GM12878 (cell line): Measurements from ENCODE around the gene MGLL. TPM values are rescaled to one million over a fixed set of nuclear protein-coding genes. Genes with fewer than 3 reads are reported as not detected.

ENCODE experiments used
- ATAC-seq: fragments of 200-7000 bp; cut with Tn5 transposase; 3 replicates; pipeline ENCODE4 v1.9.1; 2020; ENCODE audit warnings: mild to moderate bottlenecking, moderate library complexity
- BruUV-seq: library from RNA; stranded (reverse); fragments of 400-500 nt; replicated peaks from 2 replicates; lab custom pipeline; 2021; lab: Mats Ljungman, UMichigan
- CTCF ChIA-PET: fragments of 300-600 bp; sonication (Branson Sonifier 250); formaldehyde crosslinking; extraction: SDS; loops from one replicate; lab custom pipeline; 2021; ENCODE audit warnings: inconsistent platforms; lab: Yijun Ruan, JAX
- POLR2A ChIA-PET: fragments of 350-600 bp; formaldehyde crosslinking; extraction: SDS; loops from one replicate; lab custom pipeline; 2021; ENCODE audit warnings: inconsistent platforms; lab: Charles Lee
- RAD21 ChIA-PET: fragments of 300-600 bp; sonication (Branson Sonifier 250); formaldehyde crosslinking; loops from one replicate; lab custom pipeline; 2023; ENCODE audit warnings: antibody characterized with exemption; ENCODE audit not compliant: unreplicated experiment; lab: Charles Lee
- SMC1A ChIA-PET: fragments of 300-600 bp; sonication (Branson Sonifier 250); formaldehyde crosslinking; loops from one replicate; lab custom pipeline; 2023; ENCODE audit not compliant: unreplicated experiment, uncharacterized antibody; lab: Charles Lee
- DNase-seq: peaks from one replicate; pipeline ENCODE4 v3.0.0-alpha.2; 2011; ENCODE audit warnings: low read depth, low spot score
- FAIRE-seq: peaks from 3 replicates; lab custom pipeline; 2011; peaks lifted over from hg19 to GRCh38; lab: Jason Lieb, UNC
- H2AFZ ChIP-seq: 2 replicates; pipeline ENCODE4 v1.6.0; 2011; ENCODE audit warnings: low read depth, low read length, control low read depth; ENCODE audit not compliant: control insufficient read depth
- H3K27ac ChIP-seq: 2 replicates; pipeline ENCODE4 v1.5.1; 2011; ENCODE audit warnings: control low read depth; ENCODE audit not compliant: control insufficient read depth, insufficient read depth
- H3K27me3 ChIP-seq, 2 experiments: replicated peaks in 1 of 2; 2 replicates each; pipeline versions ENCODE4 v1.6.0 to v1.6.1; 2011; ENCODE audit warnings: low read length in 1 of 2; ENCODE audit not compliant: control insufficient read depth in 2 of 2, insufficient read depth in 2 of 2
- H3K36me3 ChIP-seq, 2 experiments: 2 replicates each; pipeline ENCODE4 v1.5.1; 2011; ENCODE audit warnings: low read length in 1 of 2; ENCODE audit not compliant: control insufficient read depth in 2 of 2, insufficient read depth in 2 of 2
- H3K4me1 ChIP-seq: 2 replicates; pipeline ENCODE4 v1.6.1; 2011; ENCODE audit warnings: mild to moderate bottlenecking, low read length, moderate library complexity, mixed read lengths; ENCODE audit not compliant: control insufficient read depth, insufficient read depth
- H3K4me2 ChIP-seq: 2 replicates; pipeline ENCODE4 v1.6.0; 2011; ENCODE audit warnings: control low read depth; ENCODE audit not compliant: control insufficient read depth, insufficient read depth
- H3K4me3 ChIP-seq: fragments of 200-600 bp; sonication (generic); 2 replicates; pipeline ENCODE4 v1.5.1; 2016
- H3K79me2 ChIP-seq: 2 replicates; pipeline ENCODE4 v1.6.0; 2011; ENCODE audit warnings: low read length; ENCODE audit not compliant: control insufficient read depth, insufficient read depth
- H3K9ac ChIP-seq: 2 replicates; pipeline ENCODE4 v1.8.0; 2011; ENCODE audit warnings: low read length, control low read depth, mixed read lengths; ENCODE audit not compliant: control insufficient read depth, insufficient read depth
- H3K9me3 ChIP-seq: replicated peaks from 3 replicates; pipeline ENCODE4 v1.5.1; 2011; ENCODE audit warnings: mild to moderate bottlenecking, low read length; ENCODE audit not compliant: control insufficient read depth, insufficient read depth
- H4K20me1 ChIP-seq: 2 replicates; pipeline ENCODE4 v1.6.0; 2011; ENCODE audit not compliant: control insufficient read depth, insufficient read depth
- BRCA1 ChIP-seq: IDR thresholded peaks from 2 replicates; pipeline ENCODE4 v1.6.1; 2011; ENCODE audit warnings: low read depth, low read length, improper control_type of control experiment
- CBFB ChIP-seq: IDR thresholded peaks from 2 replicates; pipeline ENCODE4 v1.6.1; 2016; ENCODE audit warnings: antibody characterized with exemption, low read depth
- CHD4 ChIP-seq: fragments of 200-600 bp; sonication (generic); IDR thresholded peaks from 2 replicates; pipeline ENCODE4 v1.6.1; 2016; ENCODE audit warnings: mild to moderate bottlenecking
- CTCF ChIP-seq, 3 experiments: IDR thresholded peaks in 2 of 3; conservative IDR thresholded peaks in 1 of 3; 2 replicates each; pipeline ENCODE4 v1.5.1; 2011; ENCODE audit warnings: low read depth in 3 of 3, low read length in 3 of 3, mild to moderate bottlenecking in 3 of 3, control low read depth in 2 of 3, moderate library complexity in 2 of 3, inconsistent platforms in 1 of 3, mixed read lengths in 1 of 3; ENCODE audit not compliant: control insufficient read depth in 2 of 3, insufficient read depth in 1 of 3; ENCODE audit errors: extremely low read depth in 1 of 3
- KAT2A ChIP-seq: conservative IDR thresholded peaks from 2 replicates; pipeline ENCODE4 v1.6.1; 2011; ENCODE audit warnings: low read depth, low read length; ENCODE audit not compliant: control insufficient read depth
- MAX ChIP-seq: IDR thresholded peaks from 2 replicates; pipeline ENCODE4 v1.6.1; 2012; ENCODE audit warnings: low read depth, low read length, improper control_type of control experiment
- MXI1 ChIP-seq: fragments of 150-350 bp; IDR thresholded peaks from 2 replicates; pipeline ENCODE4 v1.6.1; 2011; ENCODE audit warnings: low read depth, mild to moderate bottlenecking, inconsistent platforms, low read length, improper control_type of control experiment
- NBN ChIP-seq: fragments of 450-650 bp; IDR thresholded peaks from 2 replicates; pipeline ENCODE4 v1.6.1; 2016
- RAD21 ChIP-seq: IDR thresholded peaks from 2 replicates; pipeline ENCODE4 v1.6.1; 2011; ENCODE audit warnings: mild to moderate bottlenecking, low read depth, low read length, moderate library complexity; ENCODE audit not compliant: insufficient read depth
- RBBP5 ChIP-seq: fragments of 200-600 bp; sonication (generic); conservative IDR thresholded peaks from 2 replicates; pipeline ENCODE4 v1.6.1; 2016
- RUNX3 ChIP-seq: IDR thresholded peaks from 2 replicates; pipeline ENCODE4 v1.6.1; 2012; ENCODE audit warnings: low read length, inconsistent platforms
- SMC3 ChIP-seq: IDR thresholded peaks from 2 replicates; pipeline ENCODE4 v1.6.1; 2011; ENCODE audit warnings: low read length, improper control_type of control experiment, borderline replicate concordance
- SPI1 ChIP-seq: IDR thresholded peaks from 2 replicates; pipeline ENCODE4 v1.6.1; 2011; ENCODE audit warnings: low read depth, mild to moderate bottlenecking, low read length, moderate library complexity, borderline replicate concordance; ENCODE audit not compliant: insufficient read depth
- TARDBP ChIP-seq: IDR thresholded peaks from 2 replicates; pipeline ENCODE4 v1.6.1; 2016; ENCODE audit warnings: borderline replicate concordance
- TCF7 ChIP-seq: IDR thresholded peaks from 2 replicates; pipeline ENCODE4 v1.6.1; 2014; ENCODE audit warnings: antibody characterized with exemption, borderline replicate concordance
- YY1 ChIP-seq: IDR thresholded peaks from 2 replicates; pipeline ENCODE4 v1.6.1; 2011; ENCODE audit warnings: low read depth, mild to moderate bottlenecking, low read length
- ZNF592 ChIP-seq: fragments of 450-650 bp; IDR thresholded peaks from 2 replicates; pipeline ENCODE4 v1.6.1; 2017; ENCODE audit warnings: mild to moderate bottlenecking, moderate library complexity
- WGBS: methylation state at CpG from one replicate; pipeline ENCODE4 v1.1.6; 2016; ENCODE audit warnings: low lambda C conversion rate; ENCODE audit not compliant: insufficient replicate concordance, insufficient coverage; ENCODE audit errors: missing lambda C conversion rate; 5-methylcytosine and 5-hydroxymethylcytosine counted together
- in situ Hi-C: fragments of 300-500 bp; cut with MboI; formaldehyde crosslinking; loops from 9 replicates; pipeline ENCODE4 v1.14.3; 2018; ENCODE audit warnings: mixed read lengths
- intact Hi-C: fragments of 100-400 bp; cut with micrococcal nuclease; formaldehyde crosslinking; loops from one replicate; pipeline ENCODE4 v1.14.2; 2022; ENCODE audit not compliant: unreplicated experiment
- polyA plus RNA-seq, 11 experiments: library from polyadenylated mRNA; depleted of rRNA in 4 of 11; unstranded in 6 of 11; stranded (reverse) in 5 of 11; fragments of >200 nt; fragmentation: Nextera tagmentation in 4 of 11; fragmentation: Illumina TruSeq in 1 of 11; extraction: Ambion mirVana in 4 of 11; extraction: Trizol in 1 of 11; gene quantifications; 1 replicate in 1 of 11; 2 replicates in 10 of 11; pipeline versions ENCODE4 v1.2.1 to v1.2.3, GENCODE V29; 2011 to 2016; ENCODE audit warnings: inconsistent platforms in 2 of 11, missing spikeins in 2 of 11, low read depth in 1 of 11
- total RNA-seq, 4 experiments: library from RNA; depleted of rRNA in 3 of 4; stranded (reverse); fragments of >200 nt in 3 of 4; fragmentation: Illumina TruSeq in 1 of 4; extraction: Trizol in 1 of 4; gene quantifications; 2 replicates each; pipeline versions ENCODE4 v1.2.1 to v1.2.3, GENCODE V29; 2013 to 2021

MGLL gene
- total and polyA plus RNA-seq, 10 of the 15 experiments (the other 5 are each of a cell fraction or from before 2014, with no cell fraction given), result 44.9 to 177 (median 72.9) TPM

- ChIA-PET POLR2A (interaction anchor here (0.7 to 1.5 kb wide), 3 partner anchors 17 to 41 kb away, joined by 3 to 12 read pairs (median 3); partner anchors contain the start of gene MGLL), CTCF (interaction anchor here (0.6 to 4.4 kb wide), 34 partner anchors 9 to 342 kb away, joined by 3 to 46 read pairs (median 4); partner anchors contain the start of gene MGLL), SMC1A (interaction anchor here (0.8 to 4.9 kb wide), 22 partner anchors 8 to 278 kb away, joined by 3 to 31 read pairs (median 6); partner anchors contain the start of gene MGLL), RAD21 (interaction anchor here (0.6 to 4.1 kb wide), 26 partner anchors 11 to 333 kb away, joined by 3 to 33 read pairs (median 4); partner anchors contain the start of gene MGLL)
- in situ Hi-C loops, result no loop called here
- H4K20me1 ChIP-seq, result no peaks in the 10 kb centered on the region
- H2AFZ ChIP-seq, result no peak overlapping the region
- H3K79me2 ChIP-seq, result no peaks in the 10 kb centered on the region; the same call in 1 of the 2 replicates
- no TSS peak for BruUV-seq
- H3K4me2 ChIP-seq, result peak overlapping the region; percentile 17; the same call in 1 of the 2 replicates
- no peaks in the 10 kb centered on the region for H3K27me3 ChIP-seq
- peaks cover 13% of the 10 kb centered on the region for H3K4me1 ChIP-seq
- no peak overlapping the region for H3K27ac ChIP-seq
- no peaks in the 10 kb centered on the region for H3K9me3 ChIP-seq
- no peak overlapping the region for H3K9ac ChIP-seq
- H3K36me3 ChIP-seq, result peaks cover 7% of the 10 kb centered on the region in 2 experiments
- DNase-seq (peak; percentile 41), FAIRE-seq (peak; percentile 62), ATAC-seq (peak; percentile 99)
- H3K4me3 ChIP-seq, result no peak overlapping the region
- 70% methylated on average over 9 of the region's 9 CpGs for WGBS
- intact Hi-C loops, result loop anchor here (2.0 kb wide), 1 partner anchor 179 kb away; no protein-coding TSS in a partner anchor
- TF ChIP-seq RBBP5, result no peak
- TF ChIP-seq ZNF592, result no peak
- TF ChIP-seq KAT2A, result no peak
- no peak for TF ChIP-seq BRCA1
- TF ChIP-seq CHD4, result no peak
- TF ChIP-seq SMC3, result peak; percentile 71
- peak; percentile 68 for TF ChIP-seq RAD21
- peak; percentile 51 to 58 (median 52); a peak in 5 of 6 replicates for TF ChIP-seq CTCF (IDR thresholded peaks at IDR 0.05 in 2 of 3, conservative IDR thresholded peaks at IDR 0.05 in 1 of 3; ENCODE audit: control insufficient read depth in 2 of 3, extremely low read depth in 1 of 3, insufficient read depth in 1 of 3, low read depth in 3 of 3, low read length in 3 of 3)
- no peak for TF ChIP-seq MAX
- peak; percentile 72 for TF ChIP-seq RUNX3
- TF ChIP-seq SPI1, result peak; percentile 58; the same call in 1 of the 2 replicates
- TF ChIP-seq MXI1, result 0 out of 2 replicates have a peak, but pooled peaks have one; percentile 22
- no peak for TF ChIP-seq CBFB
- TF ChIP-seq TCF7, result no peak
- 0 out of 2 replicates have a peak, but pooled peaks have one; percentile 16 for TF ChIP-seq NBN
- no peak for TF ChIP-seq TARDBP
- 0 out of 2 replicates have a peak, but pooled peaks have one; percentile 13 for TF ChIP-seq YY1
These were observed 30.9 kb downstream of the MGLL start for GRCh38 chr3:127791221-127791913.
